H9 (cell line): ENCODE results near the gene KCNE4. TPM values are rescaled to one million over a fixed set of nuclear protein-coding genes. Genes with fewer than 3 reads are reported as not detected.

Experiments
- DNase-seq: peaks from one replicate; pipeline ENCODE4 v3.0.0-alpha.2; 2017
- H2AFZ ChIP-seq: one replicate; pipeline ENCODE4 v1.6.1; 2013; ENCODE audit warnings: mild to moderate bottlenecking, low read length, control low read depth, moderate library complexity
- H2AK5ac ChIP-seq: 2 replicates; pipeline ENCODE4 v1.6.1; 2013; ENCODE audit warnings: low read length, control low read depth, mixed read lengths; ENCODE audit not compliant: insufficient read length
- H2BK120ac ChIP-seq: one replicate; pipeline ENCODE4 v1.6.1; 2013; ENCODE audit warnings: low read depth, mild to moderate bottlenecking, low read length, control low read depth, inconsistent platforms; ENCODE audit not compliant: poor library complexity, severe bottlenecking
- H2BK12ac ChIP-seq: 2 replicates; pipeline ENCODE4 v1.6.1; 2013; ENCODE audit warnings: low read length, control low read depth, mixed read lengths, low read depth; ENCODE audit not compliant: insufficient read length
- H2BK15ac ChIP-seq: 2 replicates; pipeline ENCODE4 v1.6.1; 2013; ENCODE audit warnings: low read depth, low read length, control low read depth
- H2BK20ac ChIP-seq: one replicate; pipeline ENCODE4 v1.6.1; 2013; ENCODE audit warnings: low read depth, mild to moderate bottlenecking, low read length, control low read depth, inconsistent platforms; ENCODE audit not compliant: poor library complexity, severe bottlenecking
- H2BK5ac ChIP-seq: 2 replicates; pipeline ENCODE4 v1.6.1; 2013; ENCODE audit warnings: low read length, control low read depth, mixed read lengths; ENCODE audit not compliant: insufficient read length
- H3K14ac ChIP-seq: 2 replicates; pipeline ENCODE4 v1.6.1; 2013; ENCODE audit warnings: low read length, control low read depth; ENCODE audit not compliant: insufficient read depth
- H3K18ac ChIP-seq: 2 replicates; pipeline ENCODE4 v1.6.1; 2013; ENCODE audit warnings: low read depth, mild to moderate bottlenecking, mixed read lengths, low read length, control low read depth; ENCODE audit not compliant: insufficient read length
- H3K23ac ChIP-seq: 2 replicates; pipeline ENCODE4 v1.6.1; 2013; ENCODE audit warnings: low read length, control low read depth, mixed read lengths, low read depth; ENCODE audit not compliant: insufficient read length
- H3K23me2 ChIP-seq: 2 replicates; pipeline ENCODE4 v1.6.1; 2013; ENCODE audit warnings: low read depth, mild to moderate bottlenecking, mixed read lengths, low read length, control low read depth; ENCODE audit not compliant: insufficient read length, poor library complexity, severe bottlenecking
- H3K27ac ChIP-seq: 2 replicates; pipeline ENCODE4 v1.5.1; 2013; ENCODE audit warnings: low read length, control low read depth, mixed read lengths, low read depth; ENCODE audit not compliant: insufficient read length
- H3K27me3 ChIP-seq: 2 replicates; pipeline ENCODE4 v1.6.1; 2013; ENCODE audit warnings: low read length, control low read depth, inconsistent platforms; ENCODE audit not compliant: insufficient read depth
- H3K4ac ChIP-seq: 2 replicates; pipeline ENCODE4 v1.6.1; 2013; ENCODE audit warnings: low read depth, mild to moderate bottlenecking, control low read depth, inconsistent platforms, low read length, moderate library complexity
- H3K4me1 ChIP-seq: 2 replicates; pipeline ENCODE4 v1.6.1; 2013; ENCODE audit warnings: low read length, control low read depth, inconsistent platforms; ENCODE audit not compliant: insufficient read depth
- H3K4me2 ChIP-seq: 2 replicates; pipeline ENCODE4 v1.6.1; 2013; ENCODE audit warnings: low read length, control low read depth, mixed read lengths; ENCODE audit not compliant: insufficient read length, insufficient read depth
- H3K56ac ChIP-seq: 2 replicates; pipeline ENCODE4 v1.6.1; 2013; ENCODE audit warnings: low read depth, mild to moderate bottlenecking, mixed read lengths, low read length, control low read depth; ENCODE audit not compliant: insufficient read length
- H3K79me1 ChIP-seq: 2 replicates; pipeline ENCODE4 v1.6.1; 2013; ENCODE audit warnings: low read depth, mild to moderate bottlenecking, moderate library complexity, low read length, control low read depth, inconsistent platforms; ENCODE audit not compliant: insufficient read depth, poor library complexity, severe bottlenecking
- H3K79me2 ChIP-seq: 2 replicates; pipeline ENCODE4 v1.6.1; 2013; ENCODE audit warnings: low read length, control low read depth, inconsistent platforms; ENCODE audit not compliant: insufficient read depth
- H3K9ac ChIP-seq: 2 replicates; pipeline ENCODE4 v1.6.1; 2013; ENCODE audit warnings: low read length, control low read depth, mixed read lengths; ENCODE audit not compliant: insufficient read length; ENCODE audit errors: extremely low read depth
- H3K9me3 ChIP-seq: one replicate; pipeline ENCODE4 v1.6.1; 2013; ENCODE audit warnings: low read depth, low read length, inconsistent platforms; ENCODE audit not compliant: control insufficient read depth
- H3T11ph ChIP-seq: one replicate; pipeline ENCODE4 v1.6.1; 2013; ENCODE audit warnings: mild to moderate bottlenecking, low read length, control low read depth, inconsistent platforms
- H4K20me1 ChIP-seq: one replicate; pipeline ENCODE4 v1.6.1; 2013; ENCODE audit not compliant: control insufficient read depth, insufficient read length, insufficient read depth
- H4K5ac ChIP-seq: 2 replicates; pipeline ENCODE4 v1.6.1; 2013; ENCODE audit warnings: low read depth, mild to moderate bottlenecking, mixed read lengths, low read length, control low read depth; ENCODE audit not compliant: insufficient read length
- H4K8ac ChIP-seq: replicated peaks from 2 replicates; pipeline ENCODE4 v1.6.1; 2013; ENCODE audit warnings: low read length, control low read depth, mixed read lengths, low read depth; ENCODE audit not compliant: insufficient read length
- H4K91ac ChIP-seq: 2 replicates; pipeline ENCODE4 v1.6.1; 2013; ENCODE audit warnings: low read depth, mild to moderate bottlenecking, moderate library complexity, mixed read lengths, low read length, control low read depth; ENCODE audit not compliant: insufficient read length
- H3K27ac Mint-ChIP-seq, 3 experiments: 2 replicates in 2 of 3; 3 replicates in 1 of 3; pipeline ENCODE4 v1.8.0; 2020 to 2021; ENCODE audit warnings: mixed read lengths in 3 of 3, mild to moderate bottlenecking in 1 of 3, moderate library complexity in 1 of 3
- H3K27me3 Mint-ChIP-seq: 2 replicates; pipeline ENCODE4 v1.8.0; 2021; ENCODE audit warnings: low read depth, mild to moderate bottlenecking, moderate library complexity, mixed read lengths
- H3K36me3 Mint-ChIP-seq, 3 experiments: 2 replicates in 2 of 3; 3 replicates in 1 of 3; pipeline ENCODE4 v1.8.0; 2020 to 2021; ENCODE audit warnings: low read depth in 3 of 3, mixed read lengths in 3 of 3; ENCODE audit not compliant: insufficient read depth in 1 of 3
- H3K4me1 Mint-ChIP-seq, 2 experiments: 2 replicates each; pipeline ENCODE4 v1.8.0; 2020; ENCODE audit warnings: mixed read lengths in 2 of 2
- H3K4me3 Mint-ChIP-seq, 2 experiments: 2 replicates in 1 of 2; 3 replicates in 1 of 2; pipeline ENCODE4 v1.8.0; 2020 to 2021; ENCODE audit warnings: mild to moderate bottlenecking in 2 of 2, mixed read lengths in 2 of 2, moderate library complexity in 1 of 2
- H3K9me3 Mint-ChIP-seq, 2 experiments: 2 replicates in 1 of 2; 3 replicates in 1 of 2; pipeline ENCODE4 v1.8.0; 2020; ENCODE audit warnings: mild to moderate bottlenecking in 2 of 2, mixed read lengths in 2 of 2, moderate library complexity in 1 of 2
- CTCF ChIP-seq: fragments of 200-600 bp; sonication (generic); conservative IDR thresholded peaks from 3 replicates; pipeline ENCODE4 v1.8.0; 2021; ENCODE audit warnings: antibody characterized with exemption, mild to moderate bottlenecking
- WGBS: extraction: QIAGEN DNeasy Blood & Tissue Kit; methylation state at CpG from one replicate; pipeline ENCODE4 v1.1.7; 2013; ENCODE audit warnings: missing lambda C conversion rate, low lambda C conversion rate, mixed read lengths; ENCODE audit not compliant: insufficient read length; ENCODE audit errors: extremely low coverage; 5-methylcytosine and 5-hydroxymethylcytosine counted together
- total RNA-seq: library from RNA; stranded (reverse); gene quantifications from 2 replicates; pipeline ENCODE4 v1.2.1, GENCODE V29; 2021

Gene KCNE4
- total RNA-seq, 1 experiment from 2014 or later: 0.24 TPM

- no peak overlapping the region for H3T11ph ChIP-seq
- H2BK12ac ChIP-seq: no peak overlapping the region
- peaks cover 3 to 9% of the 10 kb centered on the region in 2 experiments; a peak in 3 of 5 replicates for H3K9me3 Mint-ChIP-seq
- no peak overlapping the region for H4K91ac ChIP-seq
- no peaks in the 10 kb centered on the region for H3K23me2 ChIP-seq
- H3K79me1 ChIP-seq: no peaks in the 10 kb centered on the region
- no peaks in the 10 kb centered on the region for H3K27me3 Mint-ChIP-seq
- H2BK120ac ChIP-seq: no peak overlapping the region
- TF ChIP-seq CTCF: no peak
- no peak overlapping the region for H4K5ac ChIP-seq
- no peak overlapping the region for H3K27ac ChIP-seq
- H2BK20ac ChIP-seq: no peak overlapping the region
- H4K20me1 ChIP-seq: no peaks in the 10 kb centered on the region
- H3K4ac ChIP-seq: no peak overlapping the region
- H3K36me3 Mint-ChIP-seq: peaks cover 0 to 26% (median 15%) of the 10 kb centered on the region in 3 experiments; a peak in 6 of 7 replicates
- no peak overlapping the region for H2AFZ ChIP-seq
- H3K27me3 ChIP-seq: no peaks in the 10 kb centered on the region
- H3K4me1 Mint-ChIP-seq: peaks cover 62 to 69% of the 10 kb centered on the region in 2 experiments
- no peak overlapping the region for H4K8ac ChIP-seq
- no CpG with 5 or more reads among the region's 1 CpG for WGBS
- H3K14ac ChIP-seq: no peak overlapping the region
- H2BK5ac ChIP-seq: no peak overlapping the region
- no peak overlapping the region for H2AK5ac ChIP-seq
- DNase-seq: no peak
- H3K79me2 ChIP-seq: no peaks in the 10 kb centered on the region
- H3K4me3 Mint-ChIP-seq: no peak overlapping the region
- no peak overlapping the region for H3K18ac ChIP-seq
- no peak overlapping the region for H3K4me2 ChIP-seq
- H3K23ac ChIP-seq: no peak overlapping the region
- H2BK15ac ChIP-seq: no peak overlapping the region
- peaks cover 13% of the 10 kb centered on the region for H3K4me1 ChIP-seq
- H3K9ac ChIP-seq: no peak overlapping the region
- no peak overlapping the region for H3K56ac ChIP-seq
- H3K27ac Mint-ChIP-seq: no peak overlapping the region; a peak in 2 of 7 replicates
- no peaks in the 10 kb centered on the region for H3K9me3 ChIP-seq
These were observed 12.4 kb upstream of the KCNE4 start for GRCh38 chr2:223039618-223040017.
